Ectodermal cell (in vitro differentiated cells): ENCODE results near the gene MAML2.

Experiments used
- H3K27ac ChIP-seq: 2 replicates; pipeline ENCODE4 v1.7.0; 2013; ENCODE audit warnings: mild to moderate bottlenecking, low read depth, low read length; ENCODE audit not compliant: insufficient read depth, poor library complexity, severe bottlenecking
- H3K27me3 ChIP-seq: 2 replicates; pipeline ENCODE4 v1.7.0; 2013; ENCODE audit warnings: mild to moderate bottlenecking, low read length; ENCODE audit not compliant: insufficient read depth, control insufficient read depth, poor library complexity, severe bottlenecking
- H3K36me3 ChIP-seq: one replicate; pipeline ENCODE4 v1.7.0; 2013; ENCODE audit warnings: low read length; ENCODE audit not compliant: control insufficient read depth, insufficient read depth
- H3K4me1 ChIP-seq: one replicate; pipeline ENCODE4 v1.7.0; 2013; ENCODE audit warnings: low read length; ENCODE audit not compliant: control insufficient read depth, insufficient read depth
- H3K4me3 ChIP-seq: 2 replicates; pipeline ENCODE4 v1.7.0; 2013; ENCODE audit warnings: low read depth, low read length, control low read depth; ENCODE audit not compliant: insufficient read depth
- H3K9me3 ChIP-seq: 2 replicates; pipeline ENCODE4 v1.7.0; 2013; ENCODE audit warnings: mild to moderate bottlenecking, low read length, moderate library complexity; ENCODE audit not compliant: control insufficient read depth
- WGBS, 2 experiments: methylation state at CpG; one replicate each; pipeline ENCODE4 v1.1.7; 2013; ENCODE audit warnings: missing lambda C conversion rate in 2 of 2; 5-methylcytosine and 5-hydroxymethylcytosine counted together

Gene MAML2

DNA sequence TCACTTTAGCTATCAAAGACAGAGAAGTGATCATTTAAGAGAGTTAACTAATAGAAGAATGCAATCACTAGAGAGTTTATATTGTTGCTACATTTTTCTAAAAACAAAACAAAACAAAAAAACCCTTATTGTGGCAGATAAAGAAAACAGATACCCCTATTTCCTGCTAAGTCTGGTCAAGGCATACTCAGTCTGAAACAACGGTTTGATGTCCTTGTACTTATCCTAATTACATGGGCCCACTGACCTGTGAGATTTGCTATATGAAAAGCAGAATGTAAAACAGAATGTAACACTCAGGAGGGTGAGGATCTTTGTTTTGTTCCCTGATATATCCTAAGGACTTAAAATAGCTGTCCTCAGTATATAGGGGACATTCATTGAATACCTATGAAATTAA is 24.6 kb downstream of the MAML2 start:
- Histone ChIP-seq H3K27me3 (no peaks in the 10 kb centered on the region), H3K36me3 (no peaks in the 10 kb centered on the region), H3K4me3 (no peak overlapping the region), H3K9me3 (no peaks in the 10 kb centered on the region), H3K27ac (no peak overlapping the region), H3K4me1 (no peaks in the 10 kb centered on the region)
- WGBS, 2 experiments, result 87 to 100% methylated on average over 1 of the region's 1 CpG

DNA sequence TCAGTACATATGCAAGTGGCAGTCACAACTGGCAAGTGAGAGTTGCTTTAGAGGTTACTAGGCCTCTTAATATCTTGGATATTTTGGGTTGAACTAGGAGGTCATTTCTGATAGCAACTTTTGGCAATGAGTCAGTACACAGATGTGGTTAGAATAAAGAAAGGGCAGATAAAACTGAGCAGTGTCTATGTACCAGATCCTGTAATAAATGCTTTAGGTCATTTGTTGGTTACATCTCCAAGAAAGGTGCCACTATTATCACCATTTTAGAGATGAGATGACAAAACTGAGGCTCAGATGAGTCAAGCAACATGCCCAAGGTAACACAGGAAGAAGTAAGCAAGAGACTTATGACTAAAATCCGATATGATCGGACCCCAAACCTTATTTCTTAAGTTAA is 25.0 kb downstream of the MAML2 start:
- Histone ChIP-seq H3K27me3 (no peaks in the 10 kb centered on the region), H3K27ac (no peak overlapping the region), H3K4me1 (no peaks in the 10 kb centered on the region), H3K9me3 (no peaks in the 10 kb centered on the region), H3K4me3 (no peak overlapping the region), H3K36me3 (no peaks in the 10 kb centered on the region)
- 96 to 100% methylated on average over 2 of the region's 2 CpGs for WGBS, 2 experiments

DNA sequence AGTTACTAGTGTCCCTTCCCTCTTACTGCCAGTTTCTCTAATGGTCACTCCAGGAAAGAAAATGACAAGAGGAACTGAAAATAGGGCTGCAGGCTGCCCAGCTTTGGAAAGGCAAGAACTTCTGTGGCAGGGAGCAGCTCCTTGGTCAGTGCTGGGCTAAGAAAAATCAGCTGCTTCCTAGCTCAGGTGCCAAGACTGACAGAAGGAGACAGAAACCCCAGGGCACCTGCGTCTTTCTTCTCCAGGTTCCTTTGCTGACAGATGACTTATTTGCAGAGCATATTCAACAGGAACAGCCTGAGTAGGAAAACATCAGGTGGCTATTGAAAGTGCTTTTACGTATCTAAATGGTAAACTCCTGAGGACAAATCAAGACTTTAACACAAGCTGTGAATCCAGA is 25.4 kb downstream of the MAML2 start:
- no peaks in the 10 kb centered on the region for H3K9me3 ChIP-seq
- H3K36me3 ChIP-seq, result no peaks in the 10 kb centered on the region
- no peak overlapping the region for H3K27ac ChIP-seq
- H3K4me3 ChIP-seq, result no peak overlapping the region
- no peaks in the 10 kb centered on the region for H3K4me1 ChIP-seq
- H3K27me3 ChIP-seq, result no peaks in the 10 kb centered on the region
- 73 to 81% methylated on average over 2 of the region's 2 CpGs for WGBS, 2 experiments

DNA sequence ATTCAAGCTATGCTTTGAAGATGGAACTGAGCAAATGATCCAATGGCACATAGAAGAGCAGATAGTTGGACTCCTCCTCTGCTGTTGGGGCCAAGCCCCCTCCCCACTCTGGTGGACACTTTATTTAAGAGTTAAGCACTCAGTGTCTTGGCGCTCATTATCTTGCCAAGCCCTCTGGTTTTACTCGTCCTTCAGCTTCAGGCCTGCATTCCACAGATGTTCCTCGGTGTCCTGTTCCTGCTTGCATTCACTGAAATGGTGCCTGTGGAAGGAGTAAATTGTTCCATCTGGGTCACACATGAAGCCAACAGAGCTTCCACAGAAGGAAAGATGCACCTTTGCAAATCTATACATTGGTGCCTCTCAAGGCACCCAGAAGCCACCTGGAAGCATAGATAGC is 26.1 kb downstream of the MAML2 start:
- WGBS, 2 experiments, result 90 to 98% methylated on average over 3 of the region's 3 CpGs
- Histone ChIP-seq H3K9me3 (no peaks in the 10 kb centered on the region), H3K36me3 (no peaks in the 10 kb centered on the region), H3K27ac (no peak overlapping the region), H3K27me3 (no peaks in the 10 kb centered on the region), H3K4me1 (no peaks in the 10 kb centered on the region), H3K4me3 (no peak overlapping the region)

DNA sequence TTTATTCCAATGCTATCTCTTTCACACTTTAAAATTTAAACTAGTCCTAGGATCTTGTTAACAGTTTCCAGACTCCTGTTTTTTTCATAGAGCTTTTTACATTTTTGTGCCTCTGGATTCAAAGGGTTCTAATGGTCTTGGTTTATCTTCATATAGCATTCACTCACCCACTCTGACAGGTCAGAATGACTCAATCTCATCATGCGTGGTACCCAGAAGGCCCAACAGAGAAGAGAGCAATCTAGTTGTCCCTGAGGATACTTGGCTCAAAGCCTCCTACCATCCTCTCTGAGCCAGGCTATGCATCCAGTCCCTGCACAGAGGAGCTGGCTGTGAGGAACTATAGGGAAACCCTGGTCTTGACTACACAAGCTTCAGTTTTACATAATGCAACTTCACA is 27.5 kb downstream of the MAML2 start:
- Histone ChIP-seq H3K27me3 (no peaks in the 10 kb centered on the region), H3K36me3 (no peaks in the 10 kb centered on the region), H3K27ac (no peak overlapping the region), H3K4me1 (no peaks in the 10 kb centered on the region), H3K4me3 (no peak overlapping the region), H3K9me3 (no peaks in the 10 kb centered on the region)
- 86 to 94% methylated on average over 1 of the region's 1 CpG for WGBS, 2 experiments

DNA sequence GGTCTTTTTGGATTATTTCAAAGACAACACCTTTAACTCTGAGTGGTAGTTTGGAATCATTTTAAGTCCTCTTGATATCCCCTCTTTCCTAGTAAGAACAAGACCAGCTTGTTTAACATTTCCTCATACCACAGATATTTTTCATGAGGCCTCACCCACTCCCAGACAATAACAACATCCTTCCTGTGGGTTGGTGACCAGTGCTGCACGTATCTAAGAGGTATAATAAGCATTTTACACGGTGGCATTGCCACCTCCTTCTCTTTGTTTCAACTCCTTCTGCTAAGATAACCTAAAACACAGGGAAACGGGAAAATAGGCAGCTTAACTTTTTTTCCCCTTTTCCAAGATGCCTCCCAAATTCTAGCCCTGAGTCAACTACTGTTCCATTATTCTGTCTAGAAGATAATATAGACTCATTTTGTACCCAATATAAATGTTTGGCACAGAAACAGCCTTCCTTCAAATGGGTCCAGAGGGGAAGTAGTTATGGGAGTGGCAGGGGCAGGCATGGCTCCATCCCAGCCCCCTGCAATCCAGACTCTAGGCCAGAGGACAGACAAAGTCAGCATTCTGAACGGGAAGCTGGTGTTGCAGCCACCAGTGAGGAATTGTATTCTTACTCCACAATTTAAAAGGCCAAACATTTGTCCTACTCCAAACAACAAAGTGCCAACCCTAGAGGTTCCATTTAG is 28.5 kb downstream of the MAML2 start:
- Histone ChIP-seq H3K27ac (no peak overlapping the region), H3K4me3 (no peak overlapping the region), H3K9me3 (no peaks in the 10 kb centered on the region), H3K4me1 (no peaks in the 10 kb centered on the region), H3K27me3 (no peaks in the 10 kb centered on the region), H3K36me3 (no peaks in the 10 kb centered on the region)
- 81 to 83% methylated on average over 4 of the region's 4 CpGs for WGBS, 2 experiments

DNA sequence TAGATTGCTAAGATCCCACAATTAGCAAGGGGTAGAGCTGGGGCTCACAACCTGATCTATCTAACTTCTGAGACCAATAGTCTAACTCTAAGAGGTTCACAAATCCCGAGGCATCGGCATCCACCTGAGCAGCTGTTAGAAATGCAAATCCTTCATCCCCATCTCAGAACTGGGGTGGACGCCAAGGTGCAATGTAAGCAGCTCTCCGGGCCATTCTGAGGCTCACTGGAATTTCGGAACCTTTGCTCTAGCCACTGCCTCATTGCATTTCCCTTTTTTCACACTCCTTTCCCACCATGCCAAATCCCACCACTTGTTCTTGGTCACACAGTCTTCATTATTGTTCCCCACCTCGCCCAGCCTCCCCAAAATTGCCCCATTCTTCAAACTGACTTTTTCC is 29.8 kb downstream of the MAML2 start:
- Histone ChIP-seq H3K9me3 (no peaks in the 10 kb centered on the region), H3K27ac (no peak overlapping the region), H3K36me3 (no peaks in the 10 kb centered on the region), H3K27me3 (no peaks in the 10 kb centered on the region), H3K4me1 (no peaks in the 10 kb centered on the region), H3K4me3 (no peak overlapping the region)
- WGBS, 2 experiments, result 82 to 87% methylated on average over 6 of the region's 6 CpGs

DNA sequence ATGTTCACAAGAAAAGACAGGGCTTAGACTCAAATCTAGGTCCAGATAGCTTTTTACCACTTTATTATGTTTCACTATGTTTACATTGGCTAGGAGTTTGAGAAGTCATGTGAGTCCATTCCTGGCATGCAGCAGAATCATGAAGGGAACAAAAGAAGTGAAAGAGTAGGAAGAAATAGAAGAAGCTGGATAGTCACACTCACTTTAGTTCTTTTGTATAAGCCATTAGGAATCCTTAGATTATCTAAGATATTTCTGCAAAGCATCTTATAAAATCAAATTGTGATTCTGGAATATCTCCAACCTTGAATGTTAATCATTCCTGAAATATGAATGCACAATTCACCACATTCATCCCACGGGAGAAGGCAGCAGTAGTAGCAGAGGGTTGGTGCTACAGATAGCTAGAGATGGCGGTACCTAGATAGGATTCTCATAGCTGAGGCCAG is 31.9 kb downstream of the MAML2 start:
- H3K36me3 ChIP-seq, result no peaks in the 10 kb centered on the region
- 85 to 93% methylated on average over 2 of the region's 2 CpGs for WGBS, 2 experiments
- no peak overlapping the region for H3K4me3 ChIP-seq
- H3K9me3 ChIP-seq, result no peaks in the 10 kb centered on the region
- no peaks in the 10 kb centered on the region for H3K27me3 ChIP-seq
- H3K27ac ChIP-seq, result no peak overlapping the region
- peaks cover 14% of the 10 kb centered on the region for H3K4me1 ChIP-seq

DNA sequence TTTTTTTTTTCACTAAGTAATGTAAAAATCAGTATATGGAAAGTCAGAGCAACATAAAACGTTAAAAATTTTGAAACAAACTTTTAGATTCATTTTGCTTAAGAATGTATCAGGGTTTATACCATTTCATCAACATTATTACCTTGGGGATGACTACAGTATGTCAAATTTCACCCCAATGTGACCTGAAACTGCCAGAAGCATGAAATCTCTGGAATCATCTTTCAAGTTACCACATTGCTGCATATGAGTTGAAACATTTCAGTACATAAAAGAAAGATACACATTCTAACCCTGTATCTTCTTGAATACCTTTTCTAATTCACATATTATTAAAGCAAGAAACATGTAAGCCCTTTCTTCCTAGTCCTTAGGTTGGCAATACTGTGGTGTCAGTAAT is 32.8 kb downstream of the MAML2 start:
- Histone ChIP-seq H3K27ac (no peak overlapping the region), H3K4me1 (peaks cover 16% of the 10 kb centered on the region), H3K27me3 (no peaks in the 10 kb centered on the region), H3K9me3 (no peaks in the 10 kb centered on the region), H3K36me3 (no peaks in the 10 kb centered on the region), H3K4me3 (no peak overlapping the region)
- whole genome bisulfite sequencing, 2 experiments, result no CpG with 5 or more reads among the region's 1 CpG

DNA sequence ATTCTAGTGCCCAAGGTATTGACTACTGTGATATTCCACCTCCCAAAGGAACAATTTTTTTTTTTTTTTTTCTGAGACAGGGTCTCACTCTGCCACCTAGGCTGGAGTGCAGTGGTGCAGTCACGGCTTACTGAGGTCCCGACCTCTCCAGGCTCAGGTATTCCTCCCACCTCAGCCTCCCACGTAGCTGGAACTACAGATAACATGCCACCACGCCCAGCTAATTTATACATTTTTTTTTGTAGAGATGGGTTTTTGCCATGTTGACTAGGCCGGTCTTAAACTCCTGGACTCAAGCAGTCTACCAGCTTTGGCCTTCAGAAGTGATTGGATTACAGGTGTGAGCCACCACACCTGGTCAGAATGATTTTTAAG is 33.4 kb downstream of the MAML2 start:
- Histone ChIP-seq H3K4me3 (no peak overlapping the region), H3K9me3 (no peaks in the 10 kb centered on the region), H3K4me1 (peaks cover 16% of the 10 kb centered on the region), H3K27me3 (no peaks in the 10 kb centered on the region), H3K27ac (no peak overlapping the region), H3K36me3 (no peaks in the 10 kb centered on the region)
- 83 to 93% methylated on average over 5 of the region's 5 CpGs for WGBS, 2 experiments
